ENCODE measurements around the gene LRRIQ1.
"Not testable (repeated sequence)": the region's sequence is repeated elsewhere in the genome, so short reads cannot be mapped to it uniquely, and the experiment has no call there.

LRRIQ1 gene

GRCh38 chr12:85206543-85206942 is 170.4 kb downstream of the LRRIQ1 start:
- Histone ChIP-seq H3K36me3 (ENCODE audit: control insufficient read depth, insufficient read depth, low read length) (no peaks in the 10 kb centered on the region), H3K27me3 (replicated peaks; ENCODE audit: control insufficient read depth, insufficient read depth, low read length) (no peaks in the 10 kb centered on the region), H3K4me3 (replicated peaks; ENCODE audit: low read depth, low read length) (no peak overlapping the region)
- no peak for DNase-seq (ENCODE audit: extremely low read depth, insufficient read length)
- no peak for TF ChIP-seq CTCF (IDR thresholded peaks at IDR 0.05; ENCODE audit: insufficient read depth, low read length, poor library complexity, severe bottlenecking)

GRCh38 chr12:85224339-85224738 is 188.2 kb downstream of the LRRIQ1 start:
- not testable (repeated sequence) for H3K27me3 ChIP-seq (replicated peaks; ENCODE audit: control insufficient read depth, insufficient read depth, low read length); DNase-seq (ENCODE audit: extremely low read depth, insufficient read length); H3K4me3 ChIP-seq (replicated peaks; ENCODE audit: low read depth, low read length); H3K36me3 ChIP-seq (ENCODE audit: control insufficient read depth, insufficient read depth, low read length)

- no peaks in the 10 kb centered on the region for H3K36me3 ChIP-seq (ENCODE audit: control insufficient read depth, insufficient read depth, low read length)
- no peak overlapping the region for H3K4me3 ChIP-seq (replicated peaks; ENCODE audit: low read depth, low read length)
- TF ChIP-seq CTCF (IDR thresholded peaks at IDR 0.05; ENCODE audit: insufficient read depth, low read length, poor library complexity, severe bottlenecking) = no peak
- DNase-seq (ENCODE audit: extremely low read depth, insufficient read length) = no peak
- no peaks in the 10 kb centered on the region for H3K27me3 ChIP-seq (replicated peaks; ENCODE audit: control insufficient read depth, insufficient read depth, low read length)
These were observed 189.3 kb downstream of the LRRIQ1 start for GRCh38 chr12:85225501-85225900.

GRCh38 chr12:85237327-85237726 is 201.2 kb downstream of the LRRIQ1 start:
- H3K27me3 ChIP-seq (replicated peaks; ENCODE audit: control insufficient read depth, insufficient read depth, low read length) = no peaks in the 10 kb centered on the region
- H3K36me3 ChIP-seq (ENCODE audit: control insufficient read depth, insufficient read depth, low read length) = no peaks in the 10 kb centered on the region
- TF ChIP-seq CTCF (IDR thresholded peaks at IDR 0.05; ENCODE audit: insufficient read depth, low read length, poor library complexity, severe bottlenecking) = no peak
- no peak overlapping the region for H3K4me3 ChIP-seq (replicated peaks; ENCODE audit: low read depth, low read length)
- no peak for DNase-seq (ENCODE audit: extremely low read depth, insufficient read length)

GRCh38 chr12:85244561-85244960 is 208.4 kb downstream of the LRRIQ1 start:
- Histone ChIP-seq H3K36me3 (ENCODE audit: control insufficient read depth, insufficient read depth, low read length) (no peaks in the 10 kb centered on the region), H3K27me3 (replicated peaks; ENCODE audit: control insufficient read depth, insufficient read depth, low read length) (no peaks in the 10 kb centered on the region), H3K4me3 (replicated peaks; ENCODE audit: low read depth, low read length) (no peak overlapping the region)
- no peak for DNase-seq (ENCODE audit: extremely low read depth, insufficient read length)
- no peak for TF ChIP-seq CTCF (IDR thresholded peaks at IDR 0.05; ENCODE audit: insufficient read depth, low read length, poor library complexity, severe bottlenecking)

- DNase-seq (ENCODE audit: extremely low read depth, insufficient read length) = no peak
- Histone ChIP-seq H3K27me3 (replicated peaks; ENCODE audit: control insufficient read depth, insufficient read depth, low read length) (no peaks in the 10 kb centered on the region), H3K36me3 (ENCODE audit: control insufficient read depth, insufficient read depth, low read length) (no peaks in the 10 kb centered on the region), H3K4me3 (replicated peaks; ENCODE audit: low read depth, low read length) (no peak overlapping the region)
- TF ChIP-seq CTCF (IDR thresholded peaks at IDR 0.05; ENCODE audit: insufficient read depth, low read length, poor library complexity, severe bottlenecking) = no peak
These were observed 217.7 kb downstream of the LRRIQ1 start for GRCh38 chr12:85253853-85254252.
